NCI-H187 treated with DMSO at 0.1 percent for 48 hours (cell line): Measurements from ENCODE around the gene CCDC187.
"Not testable (repeated sequence)": the region's sequence is repeated elsewhere in the genome, so short reads cannot be mapped to it uniquely, and the experiment has no call there.

ENCODE experiments used
- DNase-seq: peaks from one replicate; lab custom pipeline; 2025; lab: John Stamatoyannopoulos, UW

Gene CCDC187

GRCh38 chr9:136266641-136267040 is 37.3 kb downstream of the CCDC187 start:
- not testable (repeated sequence) for DNase-seq

- DNase-seq, result no peak
Measured at GRCh38 chr9:136265561-136266355, 38.1 kb downstream of the CCDC187 start.

- DNase-seq, result no peak
Measured at GRCh38 chr9:136264441-136265405, 39.2 kb downstream of the CCDC187 start.

- no peak for DNase-seq
Measured at GRCh38 chr9:136264031-136264430, 39.9 kb downstream of the CCDC187 start.

GRCh38 chr9:136262671-136263178 is 41.2 kb downstream of the CCDC187 start:
- no peak for DNase-seq

- DNase-seq, result no peak
Measured at GRCh38 chr9:136261686-136262430, 42.0 kb downstream of the CCDC187 start.

GRCh38 chr9:136260936-136261472 is 42.9 kb downstream of the CCDC187 start:
- no peak for DNase-seq

GRCh38 chr9:136260521-136260920 is 43.4 kb downstream of the CCDC187 start:
- DNase-seq, result no peak

- DNase-seq, result no peak
Measured at GRCh38 chr9:136259836-136260235, 44.1 kb downstream of the CCDC187 start.

- DNase-seq, result no peak
Measured at GRCh38 chr9:136259517-136259813, 44.4 kb downstream of the CCDC187 start.

- no peak for DNase-seq
Measured at GRCh38 chr9:136258786-136259516, 44.9 kb downstream of the CCDC187 start.

GRCh38 chr9:136258299-136258625 is 45.6 kb downstream of the CCDC187 start:
- DNase-seq, result no peak

- no peak for DNase-seq
Measured at GRCh38 chr9:136257381-136258298, 46.3 kb downstream of the CCDC187 start.

GRCh38 chr9:136255896-136256890 is 47.7 kb downstream of the CCDC187 start:
- DNase-seq, result no peak

- no peak for DNase-seq
Measured at GRCh38 chr9:136255166-136255538, 48.7 kb downstream of the CCDC187 start.

GRCh38 chr9:136254381-136255165 is 49.3 kb downstream of the CCDC187 start:
- DNase-seq, result no peak

- no peak for DNase-seq
Measured at GRCh38 chr9:136253246-136254130, 50.4 kb downstream of the CCDC187 start.
